K562 (cell line): ENCODE measurements around the gene PSMC6. TPM values are rescaled to one million over a fixed set of nuclear protein-coding genes. Genes with fewer than 3 reads are reported as not detected.

Experiments
- ATAC-seq: fragments of 200-7000 bp; cut with Tn5 transposase; 3 replicates; pipeline ENCODE4 v1.9.1; 2020; ENCODE audit warnings: moderate library complexity
- BruUV-seq: library from RNA; stranded (reverse); fragments of 400-500 nt; replicated peaks from 2 replicates; lab custom pipeline; 2021; lab: Mats Ljungman, UMichigan
- CTCF ChIA-PET: fragments of 300-600 bp; formaldehyde crosslinking; extraction: SDS; loops from one replicate; lab custom pipeline; 2021; ENCODE audit warnings: low intra/inter-chr PET ratio; lab: Yijun Ruan, JAX
- POLR2A ChIA-PET: fragments of 300-600, 350-650 bp; sonication (Branson Sonifier 250); formaldehyde crosslinking; extraction: SDS; loops from one replicate; lab custom pipeline; 2021; ENCODE audit warnings: antibody characterized with exemption, inconsistent platforms; lab: Yijun Ruan, JAX
- DNase-seq, 4 experiments: peaks; one replicate each; pipeline versions ENCODE4 v3.0.0 to v3.0.0-alpha.2; 2011 to 2018; ENCODE audit warnings: low spot score in 3 of 4, mixed read lengths in 3 of 4; ENCODE audit errors: extremely low read depth in 1 of 4
- FAIRE-seq: peaks from 2 replicates; lab custom pipeline; 2011; peaks lifted over from hg19 to GRCh38; lab: Jason Lieb, UNC
- H2AFZ ChIP-seq: 2 replicates; pipeline ENCODE4 v1.6.0; 2011; ENCODE audit warnings: low read depth, low read length, control low read depth, inconsistent platforms
- H3K27ac ChIP-seq: fragments of 200-600 bp; 3 replicates; pipeline ENCODE4 v1.8.0; 2011; ENCODE audit warnings: low read depth, mild to moderate bottlenecking, control low read depth, inconsistent platforms, low read length, moderate library complexity, mixed read lengths; ENCODE audit errors: extremely low read depth
- H3K27me3 ChIP-seq, 2 experiments: fragments of 300-600 bp in 1 of 2; 2 replicates in 1 of 2; 3 replicates in 1 of 2; pipeline versions ENCODE4 v1.6.0 to v1.8.0; 2011; ENCODE audit warnings: inconsistent platforms in 2 of 2, low read length in 2 of 2, mild to moderate bottlenecking in 1 of 2, mixed read lengths in 1 of 2, moderate library complexity in 1 of 2; ENCODE audit not compliant: control insufficient read depth in 2 of 2, insufficient read depth in 2 of 2
- H3K36me3 ChIP-seq: fragments of 300-600 bp; 3 replicates; pipeline ENCODE4 v1.8.0; 2011; ENCODE audit warnings: mild to moderate bottlenecking, low read length, inconsistent platforms; ENCODE audit not compliant: control insufficient read depth, insufficient read depth
- H3K4me1 ChIP-seq, 2 experiments: fragments of 200-600 bp in 1 of 2; replicated peaks in 1 of 2; 2 replicates in 1 of 2; 3 replicates in 1 of 2; pipeline versions ENCODE4 v1.5.1 to v1.8.0; 2011; ENCODE audit warnings: inconsistent platforms in 2 of 2, low read length in 2 of 2, mild to moderate bottlenecking in 1 of 2, mixed read lengths in 1 of 2, moderate library complexity in 1 of 2; ENCODE audit not compliant: control insufficient read depth in 2 of 2, insufficient read depth in 2 of 2
- H3K4me2 ChIP-seq: 2 replicates; pipeline ENCODE4 v1.6.1; 2011; ENCODE audit warnings: low read length, control low read depth, inconsistent platforms, mixed read lengths; ENCODE audit not compliant: insufficient read depth
- H3K4me3 ChIP-seq: fragments of 200-600 bp; sonication (generic), shearing (Covaris generic); 2 replicates; pipeline ENCODE4 v1.5.1; 2016; ENCODE audit warnings: control low read depth, inconsistent platforms
- H3K79me2 ChIP-seq: fragments of 200-600 bp; 3 replicates; pipeline ENCODE4 v1.8.0; 2011; ENCODE audit warnings: low read length, inconsistent platforms; ENCODE audit not compliant: control insufficient read depth, insufficient read depth
- H3K9ac ChIP-seq, 2 experiments: 2 replicates each; pipeline versions ENCODE4 v1.6.0 to v1.6.1; 2011; ENCODE audit warnings: low read depth in 2 of 2, low read length in 2 of 2, control low read depth in 1 of 2, inconsistent platforms in 1 of 2, mild to moderate bottlenecking in 1 of 2, mixed read lengths in 1 of 2; ENCODE audit not compliant: insufficient read depth in 1 of 2
- H3K9me1 ChIP-seq: one replicate; pipeline ENCODE4 v1.6.0; 2011; ENCODE audit warnings: inconsistent platforms, mild to moderate bottlenecking, low read length, moderate library complexity; ENCODE audit not compliant: control insufficient read depth, insufficient read depth
- H3K9me3 ChIP-seq: replicated peaks from 2 replicates; pipeline ENCODE4 v1.5.1; 2011; ENCODE audit warnings: low read depth, low read length, inconsistent platforms; ENCODE audit not compliant: control insufficient read depth, insufficient read depth
- H4K20me1 ChIP-seq: replicated peaks from 2 replicates; pipeline ENCODE4 v1.6.1; 2011; ENCODE audit warnings: low read length, inconsistent platforms, mixed read lengths; ENCODE audit not compliant: control insufficient read depth, insufficient read depth
- CBFA2T3 ChIP-seq: fragments of 450-650 bp; IDR thresholded peaks from 2 replicates; pipeline ENCODE4 v1.6.1; 2017
- CEBPB ChIP-seq: fragments of 450-650 bp; IDR thresholded peaks from 2 replicates; pipeline ENCODE4 v1.6.1; 2016; ENCODE audit warnings: missing genetic modification characterization, missing compliant biosample characterization
- CEBPG ChIP-seq, 3 experiments: fragments of 200-800 bp in 1 of 3; sonication (Bioruptor generic) in 1 of 3; sonication (generic) in 1 of 3; formaldehyde crosslinking in 1 of 3; IDR thresholded peaks in 2 of 3; conservative IDR thresholded peaks in 1 of 3; 2 replicates each; pipeline versions ENCODE4 v1.6.1 to v1.8.0; 2016 to 2022; ENCODE audit warnings: missing compliant biosample characterization in 2 of 3, missing genetic modification characterization in 2 of 3, mild to moderate bottlenecking in 1 of 3, missing genetic modification reagents in 1 of 3
- CTBP1 ChIP-seq: fragments of 450-650 bp; IDR thresholded peaks from 2 replicates; pipeline ENCODE4 v1.6.1; 2016; ENCODE audit warnings: borderline replicate concordance
- ETV1 ChIP-seq: fragments of 450-650 bp; conservative IDR thresholded peaks from 2 replicates; pipeline ENCODE4 v1.6.1; 2016; ENCODE audit warnings: missing genetic modification characterization, control low read depth, low read depth, missing compliant biosample characterization
- HNRNPLL ChIP-seq: fragments of 200-400 bp; formaldehyde crosslinking; IDR thresholded peaks from 2 replicates; pipeline ENCODE4 v1.6.1; 2017; ENCODE audit warnings: low read length, low read depth, mild to moderate bottlenecking; ENCODE audit not compliant: poor library complexity, severe bottlenecking
- KDM1A ChIP-seq, 2 experiments: fragments of 450-650 bp; IDR thresholded peaks; 2 replicates each; pipeline ENCODE4 v1.6.1; 2016; ENCODE audit warnings: mild to moderate bottlenecking in 2 of 2
- MEIS2 ChIP-seq: fragments of 450-650 bp; IDR thresholded peaks from 2 replicates; pipeline ENCODE4 v1.6.1; 2014; ENCODE audit warnings: mild to moderate bottlenecking; ENCODE audit not compliant: partially characterized antibody
- PKNOX1 ChIP-seq: fragments of 450-650 bp; IDR thresholded peaks from 2 replicates; pipeline ENCODE4 v1.6.1; 2016
- PML ChIP-seq: IDR thresholded peaks from 2 replicates; pipeline ENCODE4 v1.6.1; 2012; ENCODE audit warnings: low read length, inconsistent platforms
- POLR2AphosphoS5 ChIP-seq: IDR thresholded peaks from 2 replicates; pipeline ENCODE4 v1.6.1; 2011; ENCODE audit warnings: mild to moderate bottlenecking, low read depth, low read length, moderate library complexity; ENCODE audit not compliant: control insufficient read depth, insufficient read depth
- RBM14 ChIP-seq: fragments of 200-400 bp; formaldehyde crosslinking; IDR thresholded peaks from 2 replicates; pipeline ENCODE4 v1.6.1; 2018; ENCODE audit warnings: low read depth, mild to moderate bottlenecking, low read length, moderate library complexity, borderline replicate concordance; ENCODE audit not compliant: insufficient read depth
- RNF2 ChIP-seq: sonication (generic); IDR thresholded peaks from 2 replicates; pipeline ENCODE4 v1.6.1; 2016
- SOX6 ChIP-seq: fragments of 450-650 bp; IDR thresholded peaks from 2 replicates; pipeline ENCODE4 v1.6.1; 2014; ENCODE audit warnings: mild to moderate bottlenecking
- TCF3 ChIP-seq: sonication (generic); formaldehyde crosslinking; IDR thresholded peaks from 2 replicates; pipeline ENCODE4 v1.4.0; 2020; ENCODE audit warnings: mild to moderate bottlenecking, missing genetic modification reagents
- ZBTB34 ChIP-seq: fragments of 250-450 bp; sonication (Bioruptor Pico); IDR thresholded peaks from 2 replicates; pipeline ENCODE4 v1.8.0; 2021; ENCODE audit warnings: mild to moderate bottlenecking, moderate library complexity
- ZNF512 ChIP-seq: IDR thresholded peaks from 2 replicates; pipeline ENCODE4 v1.6.1; 2016; ENCODE audit warnings: missing genetic modification characterization, missing compliant biosample characterization
- WGBS: fragments of 100-300 bp; shearing (Covaris generic); methylation state at CpG from one replicate; pipeline ENCODE4 v1.1.6; 2016; ENCODE audit warnings: low coverage, mixed read lengths; ENCODE audit not compliant: insufficient coverage; ENCODE audit errors: missing lambda C conversion rate; 5-methylcytosine and 5-hydroxymethylcytosine counted together
- in situ Hi-C: fragments of 300-500 bp; cut with MboI; formaldehyde crosslinking; loops from 4 replicates; pipeline ENCODE4 v1.15.0; 2018; ENCODE audit warnings: inconsistent platforms, mixed read lengths
- intact Hi-C: fragments of 100-400 bp; cut with micrococcal nuclease; formaldehyde crosslinking; loops from 2 replicates; pipeline ENCODE4 v1.14.2; 2022
- polyA plus RNA-seq, 8 experiments: library from polyadenylated mRNA; depleted of rRNA in 4 of 8; stranded (reverse) in 5 of 8; unstranded in 3 of 8; fragments of >200 nt; fragmentation: Nextera tagmentation in 2 of 8; fragmentation: Illumina TruSeq in 1 of 8; extraction: Ambion mirVana in 2 of 8; extraction: Trizol in 1 of 8; gene quantifications; 2 replicates each; pipeline versions ENCODE4 v1.2.1 to v1.2.3, GENCODE V29; 2011 to 2014; ENCODE audit warnings: inconsistent platforms in 1 of 8, missing spikeins in 1 of 8
- total RNA-seq, 7 experiments: library from RNA; depleted of rRNA in 6 of 7; stranded (reverse); fragments of >200 nt in 6 of 7; fragmentation: Illumina TruSeq in 2 of 7; extraction: Trizol in 2 of 7; gene quantifications; 2 replicates each; pipeline versions ENCODE4 v1.2.1 to v1.2.3, GENCODE V29; 2011 to 2021; ENCODE audit warnings: low replicate concordance in 1 of 7

PSMC6 gene
- total and polyA plus RNA-seq, 9 of the 15 experiments (the other 6 are each of a cell fraction or from before 2014, with no cell fraction given), result 91.4 to 224 (median 182) TPM

GRCh38 chr14:52692248-52692962 lies 14.6 kb upstream of the PSMC6 start:
- 0 out of 3 replicates have a peak, but pooled peaks cover 2% of the 10 kb centered on the region for H3K36me3 ChIP-seq
- peaks cover 17% of the 10 kb centered on the region for H4K20me1 ChIP-seq
- no peaks in the 10 kb centered on the region for H3K9me1 ChIP-seq
- no peaks in the 10 kb centered on the region for H3K9me3 ChIP-seq
- no peak overlapping the region for H3K27ac ChIP-seq
- ChIA-PET POLR2A (interaction anchor here (1.3 to 1.5 kb wide), 2 partner anchors 8 to 18 kb away, joined by 4 to 7 read pairs; no protein-coding TSS in a partner anchor), CTCF (no interaction called here)
- no peak overlapping the region for H3K4me3 ChIP-seq
- peak; percentile 65 for FAIRE-seq
- in situ Hi-C loops (no loop called here), intact Hi-C loops (loop anchor here (5.0 kb wide), 1 partner anchor 140 kb away; the partner anchor contains the start of genes GPR137C and TXNDC16)
- peak in 2 of 4 experiments; percentile 33 to 35 for DNase-seq
- BruUV-seq, result TSS peak; percentile 12
- no peaks in the 10 kb centered on the region for H3K27me3 ChIP-seq
- 29% methylated on average over 5 of the region's 5 CpGs for WGBS
- no peak overlapping the region for H3K9ac ChIP-seq
- peak; percentile 30 for ATAC-seq
- H3K4me1 ChIP-seq, result peaks cover 9 to 22% of the 10 kb centered on the region in 2 experiments; a peak in 4 of 5 replicates
- H3K4me2 ChIP-seq, result 0 out of 2 replicates have a peak overlapping the region, but pooled peaks have one; percentile 1
- H2AFZ ChIP-seq, result no peak overlapping the region
- peaks cover 77% of the 10 kb centered on the region for H3K79me2 ChIP-seq
- TF ChIP-seq ZNF512 (tag) (0 out of 2 replicates have a peak, but pooled peaks have one; percentile 13), HNRNPLL (no peak), ZBTB34 (CRISPR knock-in tag) (peak; percentile 64; the same call in 1 of the 2 replicates), SOX6 (0 out of 2 replicates have a peak, but pooled peaks have one; percentile 15), CBFA2T3 (peak; percentile 66), KDM1A (IDR thresholded peaks at IDR 0.05) (peak; percentile 60 to 61), TCF3 (CRISPR knock-in tag) (peak; percentile 51), CEBPB (tag) (peak; percentile 80), POLR2AphosphoS5 (0 out of 2 replicates have a peak, but pooled peaks have one; percentile 25), CTBP1 (peak; percentile 39; the same call in 1 of the 2 replicates), RBM14 (no peak), ETV1 (tag) (peak; percentile 63), PML (0 out of 2 replicates have a peak, but pooled peaks have one; percentile 32), MEIS2 (peak; percentile 89), PKNOX1 (peak; percentile 41; the same call in 1 of the 2 replicates), RNF2 (no peak), CEBPG (CRISPR knock-in tag; IDR thresholded peaks at IDR 0.05) (0 out of 2 replicates have a peak, but pooled peaks have one; percentile 38), CEBPG (tag; conservative IDR thresholded peaks at IDR 0.05 in 1 of 2, IDR thresholded peaks at IDR 0.05 in 1 of 2) (0 out of 4 replicates have a peak, but pooled peaks of 1 of the 2 experiments have one; percentile 17)
